Endodermal cell (in vitro differentiated cells): ENCODE results near the gene SH3GL1. TPM values are rescaled to one million over a fixed set of nuclear protein-coding genes. Genes with fewer than 3 reads are reported as not detected.
A peak's percentile ranks its signal among the peaks of the same experiment; 100 is the strongest.

Experiments used
- DNase-seq: peaks from one replicate; pipeline ENCODE4 v3.0.0-alpha.2; 2017
- H3K27ac ChIP-seq: 2 replicates; pipeline ENCODE4 v1.5.1; 2013; ENCODE audit warnings: mild to moderate bottlenecking, low read depth, low read length, moderate library complexity
- H3K27me3 ChIP-seq: 2 replicates; pipeline ENCODE4 v1.6.1; 2013; ENCODE audit warnings: mild to moderate bottlenecking, low read length, moderate library complexity; ENCODE audit not compliant: insufficient read depth, control insufficient read depth, poor library complexity, severe bottlenecking
- H3K36me3 ChIP-seq: 2 replicates; pipeline ENCODE4 v1.7.0; 2013; ENCODE audit warnings: mild to moderate bottlenecking, low read length, moderate library complexity; ENCODE audit not compliant: control insufficient read depth, insufficient read depth
- H3K4me1 ChIP-seq: one replicate; pipeline ENCODE4 v1.7.0; 2013; ENCODE audit warnings: low read length; ENCODE audit not compliant: control insufficient read depth, insufficient read depth
- H3K4me3 ChIP-seq: 2 replicates; pipeline ENCODE4 v1.5.1; 2013; ENCODE audit warnings: mild to moderate bottlenecking, low read length, moderate library complexity
- H3K9ac ChIP-seq: 2 replicates; pipeline ENCODE4 v1.6.1; 2013; ENCODE audit warnings: mild to moderate bottlenecking, low read length, moderate library complexity; ENCODE audit not compliant: poor library complexity, severe bottlenecking; ENCODE audit errors: extremely low read depth
- H3K9me3 ChIP-seq: 2 replicates; pipeline ENCODE4 v1.6.1; 2013; ENCODE audit warnings: mild to moderate bottlenecking, low read length, moderate library complexity; ENCODE audit not compliant: control insufficient read depth
- H3K27ac Mint-ChIP-seq: 2 replicates; pipeline ENCODE4 v1.8.0; 2020; ENCODE audit warnings: mixed read lengths
- H3K27me3 Mint-ChIP-seq: 2 replicates; pipeline ENCODE4 v1.8.0; 2021; ENCODE audit warnings: mild to moderate bottlenecking, mixed read lengths; ENCODE audit not compliant: insufficient read depth
- H3K36me3 Mint-ChIP-seq: 2 replicates; pipeline ENCODE4 v1.8.0; 2020; ENCODE audit warnings: low read depth, mixed read lengths
- H3K4me1 Mint-ChIP-seq: 2 replicates; pipeline ENCODE4 v1.8.0; 2020; ENCODE audit warnings: mixed read lengths
- H3K4me3 Mint-ChIP-seq: 2 replicates; pipeline ENCODE4 v1.8.0; 2020; ENCODE audit warnings: mild to moderate bottlenecking, moderate library complexity, mixed read lengths
- H3K9me3 Mint-ChIP-seq: 2 replicates; pipeline ENCODE4 v1.8.0; 2020; ENCODE audit warnings: mild to moderate bottlenecking, mixed read lengths
- WGBS, 2 experiments: methylation state at CpG; one replicate each; pipeline versions ENCODE4 v1.1.5 to v1.1.7; 2013; ENCODE audit warnings: missing lambda C conversion rate in 2 of 2, mixed read lengths in 1 of 2; ENCODE audit not compliant: insufficient coverage in 1 of 2, insufficient read length in 1 of 2; 5-methylcytosine and 5-hydroxymethylcytosine counted together
- total RNA-seq, 2 donors: library from RNA; stranded (reverse); fragmentation: NEBNext Ultra II Directional in 1 of 2; extraction: Animal tissue kit (Norgen Biotek cat#: 25700) in 1 of 2; gene quantifications; 2 replicates in 1 of 2; 3 replicates in 1 of 2; pipeline ENCODE4 v1.2.1, GENCODE V29; 2021
- TF ChIP-seq, protein P1 (sequence below): fragments of 200-600 bp; sonication (generic); conservative IDR thresholded peaks from 2 replicates; pipeline ENCODE4 v1.5.0; 2021; ENCODE audit warnings: antibody characterized with exemption, mild to moderate bottlenecking

SH3GL1 gene
- total RNA-seq, 2 donors from 2014 or later: 76.8 to 77.0 TPM

DNA sequence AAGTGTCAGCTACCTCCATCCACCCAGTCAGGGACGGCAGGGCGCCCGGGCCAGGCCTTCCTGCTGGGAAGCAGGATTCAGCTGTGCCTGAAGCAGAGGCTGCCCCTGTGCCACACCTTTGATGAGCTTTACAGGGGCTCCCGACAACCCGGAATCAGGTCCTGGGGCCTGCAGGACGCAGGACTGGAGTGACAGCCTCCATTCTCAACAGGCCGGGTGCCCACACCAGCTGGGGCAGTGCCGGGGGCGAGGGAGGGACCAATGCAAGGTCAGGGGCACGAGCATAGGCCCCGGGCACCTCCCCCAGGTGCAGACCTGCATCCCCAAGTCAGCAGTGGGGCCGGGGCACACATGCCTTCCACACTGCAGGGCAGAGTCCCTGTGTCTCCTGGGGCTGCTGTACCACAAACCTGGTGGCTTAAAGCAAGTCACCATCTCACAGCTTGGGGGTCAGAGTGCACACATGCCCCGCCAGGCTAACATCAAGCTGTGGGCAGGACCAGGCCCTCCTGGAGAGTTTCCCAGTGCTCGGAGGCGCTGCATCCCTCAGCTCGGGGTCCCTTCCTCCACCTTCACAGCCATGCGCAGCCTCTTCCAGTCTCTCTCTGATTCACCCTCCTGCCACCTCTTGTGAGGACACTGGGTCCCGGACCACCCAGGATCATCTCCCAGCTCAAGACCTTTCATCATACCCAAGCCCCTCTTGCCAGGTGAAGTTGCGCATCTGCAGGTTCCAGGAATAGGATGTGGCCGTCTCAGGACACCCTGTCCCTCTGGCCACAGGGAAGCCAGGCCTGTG is 43.8 kb upstream of the SH3GL1 start:
- Histone ChIP-seq H3K4me3 (no peak overlapping the region), H3K4me1 (no peaks in the 10 kb centered on the region), H3K36me3 (peaks cover 31% of the 10 kb centered on the region), H3K27me3 (no peaks in the 10 kb centered on the region), H3K9me3 (no peaks in the 10 kb centered on the region), H3K27ac (peak overlapping the region; percentile 8), H3K9ac (no peak overlapping the region)
- DNase-seq: peak; percentile 64
- no peaks in the 10 kb centered on the region for H3K27me3 Mint-ChIP-seq
- peaks cover 37% of the 10 kb centered on the region for H3K36me3 Mint-ChIP-seq
- 86 to 92% methylated on average over 17 to 20 of the region's 20 CpGs for WGBS, 2 experiments
- no peaks in the 10 kb centered on the region for H3K9me3 Mint-ChIP-seq
- no peak overlapping the region for H3K27ac Mint-ChIP-seq
- H3K4me1 Mint-ChIP-seq: no peaks in the 10 kb centered on the region
- TF ChIP-seq, protein P1, sequence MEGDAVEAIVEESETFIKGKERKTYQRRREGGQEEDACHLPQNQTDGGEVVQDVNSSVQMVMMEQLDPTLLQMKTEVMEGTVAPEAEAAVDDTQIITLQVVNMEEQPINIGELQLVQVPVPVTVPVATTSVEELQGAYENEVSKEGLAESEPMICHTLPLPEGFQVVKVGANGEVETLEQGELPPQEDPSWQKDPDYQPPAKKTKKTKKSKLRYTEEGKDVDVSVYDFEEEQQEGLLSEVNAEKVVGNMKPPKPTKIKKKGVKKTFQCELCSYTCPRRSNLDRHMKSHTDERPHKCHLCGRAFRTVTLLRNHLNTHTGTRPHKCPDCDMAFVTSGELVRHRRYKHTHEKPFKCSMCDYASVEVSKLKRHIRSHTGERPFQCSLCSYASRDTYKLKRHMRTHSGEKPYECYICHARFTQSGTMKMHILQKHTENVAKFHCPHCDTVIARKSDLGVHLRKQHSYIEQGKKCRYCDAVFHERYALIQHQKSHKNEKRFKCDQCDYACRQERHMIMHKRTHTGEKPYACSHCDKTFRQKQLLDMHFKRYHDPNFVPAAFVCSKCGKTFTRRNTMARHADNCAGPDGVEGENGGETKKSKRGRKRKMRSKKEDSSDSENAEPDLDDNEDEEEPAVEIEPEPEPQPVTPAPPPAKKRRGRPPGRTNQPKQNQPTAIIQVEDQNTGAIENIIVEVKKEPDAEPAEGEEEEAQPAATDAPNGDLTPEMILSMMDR: no peak
- no peak overlapping the region for H3K4me3 Mint-ChIP-seq

DNA sequence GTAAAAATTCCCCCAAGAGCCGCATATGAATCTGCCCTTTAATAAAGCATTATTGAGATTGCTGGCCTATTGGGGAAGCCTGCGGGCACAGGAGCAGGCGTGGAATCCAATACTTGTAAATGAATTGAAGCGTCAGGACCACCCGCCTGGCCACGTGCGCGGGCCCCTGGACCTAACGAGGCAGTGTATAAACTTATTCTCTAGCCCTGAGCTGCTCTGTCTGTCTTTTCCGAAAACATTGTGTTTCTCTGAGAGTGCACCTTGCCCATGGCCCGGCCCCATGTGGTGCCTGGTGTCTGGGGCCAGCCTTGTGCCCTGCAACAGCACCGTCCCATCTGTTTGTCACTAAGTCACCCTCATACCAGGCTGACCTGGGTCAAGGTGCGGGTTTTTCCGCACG is 42.8 kb upstream of the SH3GL1 start:
- Mint-ChIP-seq H3K4me3 (no peak overlapping the region), H3K27me3 (no peaks in the 10 kb centered on the region), H3K27ac (no peak overlapping the region), H3K9me3 (no peaks in the 10 kb centered on the region), H3K36me3 (peaks cover 35% of the 10 kb centered on the region), H3K4me1 (no peaks in the 10 kb centered on the region)
- Histone ChIP-seq H3K9me3 (no peaks in the 10 kb centered on the region), H3K27me3 (no peaks in the 10 kb centered on the region), H3K27ac (no peak overlapping the region), H3K9ac (no peak overlapping the region), H3K4me1 (no peaks in the 10 kb centered on the region), H3K36me3 (peaks cover 28% of the 10 kb centered on the region), H3K4me3 (no peak overlapping the region)
- WGBS, 2 experiments: 95 to 96% methylated on average over 14 to 15 of the region's 15 CpGs
- peak; percentile 47 for DNase-seq
- TF ChIP-seq, protein P1: no peak

DNA sequence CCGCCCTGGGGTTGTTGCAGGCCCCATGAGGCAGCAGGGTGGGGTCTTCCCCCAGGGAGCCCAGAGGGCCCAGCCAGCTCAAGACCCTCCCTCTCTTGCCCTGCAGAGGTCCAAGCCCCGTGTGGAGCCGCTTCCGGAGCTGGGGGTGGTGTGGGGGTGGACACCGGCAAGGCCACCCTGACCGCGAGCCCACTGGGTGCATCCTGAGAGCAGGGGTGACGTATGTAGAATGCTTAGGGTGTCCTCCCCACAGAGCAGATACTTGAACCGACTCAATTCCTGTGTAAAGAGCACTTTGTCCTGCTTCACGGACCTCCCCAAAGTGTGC is 42.4 kb upstream of the SH3GL1 start:
- Histone ChIP-seq H3K4me3 (no peak overlapping the region), H3K9ac (no peak overlapping the region), H3K9me3 (no peaks in the 10 kb centered on the region), H3K27me3 (no peaks in the 10 kb centered on the region), H3K27ac (peak overlapping the region; percentile 49), H3K4me1 (no peaks in the 10 kb centered on the region), H3K36me3 (peaks cover 28% of the 10 kb centered on the region)
- Mint-ChIP-seq H3K27me3 (no peaks in the 10 kb centered on the region), H3K36me3 (peaks cover 37% of the 10 kb centered on the region), H3K9me3 (no peaks in the 10 kb centered on the region), H3K27ac (no peak overlapping the region), H3K4me1 (no peaks in the 10 kb centered on the region), H3K4me3 (no peak overlapping the region)
- DNase-seq: no peak
- TF ChIP-seq, protein P1: no peak
- WGBS, 2 experiments: 96 to 98% methylated on average over 3 to 10 of the region's 10 CpGs
